Central memory CD8-positive, alpha-beta T cell (primary cell): Measurements from ENCODE around the gene OR56B1.
A peak's percentile ranks its signal among the peaks of the same experiment; 100 is the strongest.
"Not testable (repeated sequence)": the region's sequence is repeated elsewhere in the genome, so short reads cannot be mapped to it uniquely, and the experiment has no call there.

Experiments
- ATAC-seq: fragments of 150-1000 bp; cut with Tn5 transposase; replicated peaks from 2 replicates; pipeline ENCODE4 v1.10.0; 2022; ENCODE audit warnings: mild to moderate bottlenecking, moderate FRiP score, moderate number of reproducible peaks; ENCODE audit not compliant: poor library complexity, severe bottlenecking; ENCODE audit errors: extremely low read depth
- DNase-seq, 2 donors: peaks; one replicate each; pipeline ENCODE4 v3.0.0; 2021; ENCODE audit warnings: low spot score in 2 of 2
- H3K27ac Mint-ChIP-seq: one replicate; pipeline ENCODE4 v1.8.0; 2022; ENCODE audit warnings: low read depth, mild to moderate bottlenecking, moderate library complexity, mixed read lengths
- H3K27me3 Mint-ChIP-seq: one replicate; pipeline ENCODE4 v1.8.0; 2022; ENCODE audit warnings: mixed read lengths
- H3K36me3 Mint-ChIP-seq: one replicate; pipeline ENCODE4 v1.8.0; 2022; ENCODE audit warnings: mild to moderate bottlenecking, moderate library complexity, mixed read lengths; ENCODE audit not compliant: insufficient read depth
- H3K4me1 Mint-ChIP-seq: one replicate; pipeline ENCODE4 v1.8.0; 2022; ENCODE audit warnings: mixed read lengths
- H3K4me3 Mint-ChIP-seq: one replicate; pipeline ENCODE4 v1.8.0; 2022; ENCODE audit warnings: mild to moderate bottlenecking, moderate library complexity, mixed read lengths
- H3K9me3 Mint-ChIP-seq: one replicate; pipeline ENCODE4 v1.8.0; 2022; ENCODE audit warnings: mixed read lengths

The OR56B1 gene

GRCh38 chr11:5736396-5736795 lies at the start of gene OR56B1:
Gene OR56B1 (plus strand): TSS chr11:5736448. CDS start chr11:5736517, 69 bp downstream.
- Mint-ChIP-seq H3K9me3 (peaks cover 10% of the 10 kb centered on the region), H3K36me3 (no peaks in the 10 kb centered on the region), H3K27me3 (peaks cover 26% of the 10 kb centered on the region), H3K4me3 (no peak within 1 kb of the TSS), H3K27ac (no peak within 1 kb of the TSS), H3K4me1 (no peaks in the 10 kb centered on the region)
- ATAC-seq (no peak), DNase-seq (no peak)

- no peak for DNase-seq
- peak overlapping the region; percentile 93 for H3K27ac Mint-ChIP-seq
- H3K4me1 Mint-ChIP-seq = peaks cover 66% of the 10 kb centered on the region
- H3K27me3 Mint-ChIP-seq = no peaks in the 10 kb centered on the region
- ATAC-seq = no peak
- H3K9me3 Mint-ChIP-seq = no peaks in the 10 kb centered on the region
- peak overlapping the region; percentile 94 for H3K4me3 Mint-ChIP-seq
- H3K36me3 Mint-ChIP-seq = peaks cover 27% of the 10 kb centered on the region
These were observed 47.8 kb upstream of the OR56B1 start for GRCh38 chr11:5688482-5688881.

GRCh38 chr11:5689551-5689983 lies 46.7 kb upstream of the OR56B1 start, which contains the start of gene TRIM22:
Gene TRIM22 (plus strand): TSS chr11:5689790. CDS start chr11:5696233, 6,443 bp downstream.
- ATAC-seq (peak; percentile 55), DNase-seq (peak in 1 of 2 donors; percentile 30)
- peaks cover 63% of the 10 kb centered on the region for H3K4me1 Mint-ChIP-seq
- H3K27ac Mint-ChIP-seq = peak within 1 kb of the TSS; percentile 93
- peak within 1 kb of the TSS; percentile 94 for H3K4me3 Mint-ChIP-seq
- H3K9me3 Mint-ChIP-seq = no peaks in the 10 kb centered on the region
- no peaks in the 10 kb centered on the region for H3K27me3 Mint-ChIP-seq
- H3K36me3 Mint-ChIP-seq = peaks cover 21% of the 10 kb centered on the region

DNA sequence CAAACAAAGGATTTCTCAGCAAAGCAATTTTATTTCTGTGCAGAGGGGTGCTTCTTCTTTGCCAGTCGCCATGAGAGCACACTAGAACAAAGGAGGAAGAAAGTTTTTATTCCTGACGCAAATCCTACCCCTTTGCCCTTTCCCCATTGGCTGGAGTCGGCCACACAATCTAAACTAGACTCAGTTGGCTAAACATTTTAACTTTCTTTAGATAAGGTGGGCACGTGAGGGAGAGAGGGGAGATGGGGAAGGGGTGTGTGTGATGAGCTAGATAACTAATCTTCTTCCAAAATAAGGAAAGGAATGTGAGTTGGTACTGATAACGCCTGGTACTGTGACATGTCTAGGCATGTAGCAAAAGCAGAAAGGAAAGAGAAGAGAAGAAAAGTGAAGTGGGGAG lies 46.0 kb upstream of the OR56B1 start:
- peak overlapping the region; percentile 94 for H3K4me3 Mint-ChIP-seq
- H3K36me3 Mint-ChIP-seq = peaks cover 17% of the 10 kb centered on the region
- ATAC-seq (no peak), DNase-seq (no peak)
- peaks cover 63% of the 10 kb centered on the region for H3K4me1 Mint-ChIP-seq
- H3K27ac Mint-ChIP-seq = peak overlapping the region; percentile 93
- H3K9me3 Mint-ChIP-seq = no peaks in the 10 kb centered on the region
- H3K27me3 Mint-ChIP-seq = no peaks in the 10 kb centered on the region

DNA sequence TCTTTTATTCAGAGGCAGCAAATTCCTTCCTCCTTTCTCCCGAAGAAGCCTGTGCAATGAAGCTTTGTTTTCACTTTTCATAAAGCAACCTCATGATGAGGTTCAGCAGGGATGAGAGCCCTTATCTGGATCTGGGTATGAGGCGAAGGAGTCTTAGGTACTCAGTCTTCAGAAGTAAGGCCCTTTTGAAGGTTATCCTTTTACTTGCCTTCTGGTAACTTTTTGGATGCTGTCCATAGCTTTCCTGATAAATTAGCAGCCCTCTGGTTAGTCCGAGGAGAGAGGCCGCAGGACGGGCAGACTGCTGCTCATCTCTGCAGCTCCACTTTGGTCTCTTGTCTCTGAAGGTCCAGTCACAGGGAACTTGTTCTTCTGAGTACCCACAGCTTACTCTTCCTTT lies 45.5 kb upstream of the OR56B1 start:
- H3K36me3 Mint-ChIP-seq = peaks cover 17% of the 10 kb centered on the region
- H3K9me3 Mint-ChIP-seq = no peaks in the 10 kb centered on the region
- H3K27ac Mint-ChIP-seq = peak overlapping the region; percentile 93
- DNase-seq (no peak), ATAC-seq (no peak)
- peak overlapping the region; percentile 94 for H3K4me3 Mint-ChIP-seq
- H3K27me3 Mint-ChIP-seq = no peaks in the 10 kb centered on the region
- peaks cover 64% of the 10 kb centered on the region for H3K4me1 Mint-ChIP-seq

GRCh38 chr11:5691238-5691963 lies 44.8 kb upstream of the OR56B1 start:
- Mint-ChIP-seq H3K36me3 (peaks cover 23% of the 10 kb centered on the region), H3K27ac (peak overlapping the region; percentile 93), H3K4me1 (peaks cover 66% of the 10 kb centered on the region), H3K4me3 (peak overlapping the region; percentile 94)
- not testable (repeated sequence) for DNase-seq, H3K27me3 Mint-ChIP-seq, H3K9me3 Mint-ChIP-seq, ATAC-seq

GRCh38 chr11:5691964-5692361 lies 44.3 kb upstream of the OR56B1 start:
- H3K9me3 Mint-ChIP-seq = no peaks in the 10 kb centered on the region
- H3K27me3 Mint-ChIP-seq = no peaks in the 10 kb centered on the region
- DNase-seq = no peak
- peak overlapping the region; percentile 94 for H3K4me3 Mint-ChIP-seq
- H3K27ac Mint-ChIP-seq = peak overlapping the region; percentile 93
- ATAC-seq = peak; percentile 45
- peaks cover 28% of the 10 kb centered on the region for H3K36me3 Mint-ChIP-seq
- H3K4me1 Mint-ChIP-seq = peaks cover 72% of the 10 kb centered on the region

DNA sequence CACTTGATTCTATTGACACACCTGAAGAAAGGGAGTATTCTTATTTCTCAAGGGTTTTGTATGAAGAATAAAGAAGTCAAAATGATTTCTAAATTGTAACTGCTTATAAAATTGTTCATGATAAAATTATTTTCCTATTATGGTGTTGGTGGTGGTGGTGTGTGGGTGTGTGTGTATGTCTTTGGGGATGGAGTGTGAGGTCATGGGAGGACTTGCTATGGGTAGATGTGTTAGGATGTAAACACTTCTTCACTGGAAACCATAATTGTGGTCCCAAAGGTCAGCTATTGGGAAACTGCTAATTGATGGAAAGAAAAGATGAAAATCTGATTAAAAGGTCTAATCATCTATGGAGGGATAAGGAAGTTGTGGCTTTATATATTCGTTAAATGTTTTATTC lies 41.6 kb upstream of the OR56B1 start:
- Mint-ChIP-seq H3K36me3 (peaks cover 51% of the 10 kb centered on the region), H3K27me3 (no peaks in the 10 kb centered on the region), H3K4me1 (peaks cover 74% of the 10 kb centered on the region), H3K4me3 (peak overlapping the region; percentile 23), H3K9me3 (no peaks in the 10 kb centered on the region), H3K27ac (peak overlapping the region; percentile 18)
- DNase-seq (no peak), ATAC-seq (no peak)

GRCh38 chr11:5695580-5695979 lies 40.7 kb upstream of the OR56B1 start:
- Mint-ChIP-seq H3K4me1 (peaks cover 70% of the 10 kb centered on the region), H3K4me3 (no peak overlapping the region), H3K27ac (peak overlapping the region; percentile 18)

DNA sequence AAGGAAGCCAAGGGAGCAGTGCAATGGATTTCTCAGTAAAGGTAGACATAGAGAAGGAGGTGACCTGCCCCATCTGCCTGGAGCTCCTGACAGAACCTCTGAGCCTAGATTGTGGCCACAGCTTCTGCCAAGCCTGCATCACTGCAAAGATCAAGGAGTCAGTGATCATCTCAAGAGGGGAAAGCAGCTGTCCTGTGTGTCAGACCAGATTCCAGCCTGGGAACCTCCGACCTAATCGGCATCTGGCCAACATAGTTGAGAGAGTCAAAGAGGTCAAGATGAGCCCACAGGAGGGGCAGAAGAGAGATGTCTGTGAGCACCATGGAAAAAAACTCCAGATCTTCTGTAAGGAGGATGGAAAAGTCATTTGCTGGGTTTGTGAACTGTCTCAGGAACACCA lies 40.0 kb upstream of the OR56B1 start:
- H3K27ac Mint-ChIP-seq = peak overlapping the region; percentile 18
- H3K36me3 Mint-ChIP-seq = peaks cover 61% of the 10 kb centered on the region
- no peak overlapping the region for H3K4me3 Mint-ChIP-seq
- DNase-seq (no peak), ATAC-seq (no peak)
- H3K9me3 Mint-ChIP-seq = no peaks in the 10 kb centered on the region
- peaks cover 70% of the 10 kb centered on the region for H3K4me1 Mint-ChIP-seq
- H3K27me3 Mint-ChIP-seq = no peaks in the 10 kb centered on the region

More at GRCh38 chr11:5695580-5695979, 40.7 kb upstream of the OR56B1 start:
- ATAC-seq (no peak), DNase-seq (no peak)
- Mint-ChIP-seq H3K9me3 (no peaks in the 10 kb centered on the region), H3K36me3 (peaks cover 55% of the 10 kb centered on the region), H3K27me3 (no peaks in the 10 kb centered on the region)

GRCh38 chr11:5698281-5698680 lies 38.0 kb upstream of the OR56B1 start:
- H3K27ac Mint-ChIP-seq = no peak overlapping the region
- peaks cover 63% of the 10 kb centered on the region for H3K4me1 Mint-ChIP-seq
- no peak for ATAC-seq
- H3K36me3 Mint-ChIP-seq = peaks cover 65% of the 10 kb centered on the region
- no peaks in the 10 kb centered on the region for H3K27me3 Mint-ChIP-seq
- no peak overlapping the region for H3K4me3 Mint-ChIP-seq
- no peaks in the 10 kb centered on the region for H3K9me3 Mint-ChIP-seq
- no peak for DNase-seq

DNA sequence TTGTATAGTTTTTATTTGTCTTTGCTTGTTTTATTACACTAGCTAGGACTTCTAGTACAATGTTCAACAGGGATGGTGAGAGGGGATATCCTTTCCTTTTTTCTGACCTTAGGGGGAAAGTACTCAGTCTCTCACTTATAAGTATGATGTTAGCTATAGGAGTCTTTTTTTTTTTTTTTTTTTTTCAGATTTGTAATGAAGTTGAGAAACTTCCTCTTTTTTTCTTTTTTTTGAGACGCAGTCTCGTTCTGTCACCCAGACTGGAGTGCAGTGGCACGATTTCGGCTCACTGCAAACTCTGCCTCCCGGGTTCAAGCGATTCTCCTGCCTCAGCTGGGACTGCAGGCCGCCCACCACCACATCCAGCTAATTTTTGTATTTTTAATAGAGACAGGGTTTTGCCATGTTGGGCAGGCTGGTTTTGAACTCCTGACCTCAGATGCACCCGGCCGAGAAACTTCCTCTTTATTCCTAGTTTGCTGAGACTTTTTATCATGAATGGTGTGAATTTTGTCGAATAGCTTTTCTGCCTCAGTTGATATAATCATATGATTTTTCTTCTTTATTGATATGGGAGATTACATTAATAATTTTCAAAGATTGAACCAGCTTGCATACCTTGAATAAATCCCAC lies 35.7 kb upstream of the OR56B1 start:
- ATAC-seq = no peak
- no peaks in the 10 kb centered on the region for H3K27me3 Mint-ChIP-seq
- peaks cover 64% of the 10 kb centered on the region for H3K4me1 Mint-ChIP-seq
- DNase-seq = no peak
- H3K36me3 Mint-ChIP-seq = peaks cover 75% of the 10 kb centered on the region
- H3K27ac Mint-ChIP-seq = no peak overlapping the region
- no peak overlapping the region for H3K4me3 Mint-ChIP-seq
- no peaks in the 10 kb centered on the region for H3K9me3 Mint-ChIP-seq

GRCh38 chr11:5701055-5701577 lies 35.1 kb upstream of the OR56B1 start:
- H3K4me1 Mint-ChIP-seq = peaks cover 61% of the 10 kb centered on the region
- H3K4me3 Mint-ChIP-seq = no peak overlapping the region
- H3K27me3 Mint-ChIP-seq = no peaks in the 10 kb centered on the region
- no peaks in the 10 kb centered on the region for H3K9me3 Mint-ChIP-seq
- no peak overlapping the region for H3K27ac Mint-ChIP-seq
- H3K36me3 Mint-ChIP-seq = peaks cover 76% of the 10 kb centered on the region
- no peak for ATAC-seq
- no peak for DNase-seq
